GM06990 (cell line): ENCODE measurements around the gene PABPN1L.

Experiments
- DNase-seq: peaks from one replicate; pipeline ENCODE4 v3.0.0-alpha.2; 2011; ENCODE audit not compliant: insufficient read length; ENCODE audit errors: extremely low read depth
- H3K27me3 ChIP-seq: replicated peaks from 2 replicates; pipeline ENCODE4 v1.6.0; 2011; ENCODE audit warnings: low read length; ENCODE audit not compliant: control insufficient read depth, insufficient read depth
- H3K36me3 ChIP-seq: 2 replicates; pipeline ENCODE4 v1.5.1; 2011; ENCODE audit warnings: low read length; ENCODE audit not compliant: control insufficient read depth, insufficient read depth
- H3K4me3 ChIP-seq: replicated peaks from 2 replicates; pipeline ENCODE4 v1.5.1; 2011; ENCODE audit warnings: low read depth, mild to moderate bottlenecking, control low read depth, low read length
- CTCF ChIP-seq: IDR thresholded peaks from 2 replicates; pipeline ENCODE4 v1.5.1; 2011; ENCODE audit warnings: low read length, control low read depth, mild to moderate bottlenecking, inconsistent platforms; ENCODE audit not compliant: insufficient read depth, poor library complexity, severe bottlenecking

Gene PABPN1L

GRCh38 chr16:88817785-88818574 lies 48.5 kb downstream of the PABPN1L start:
- DNase-seq: no peak
- no peak for TF ChIP-seq CTCF
- Histone ChIP-seq H3K36me3 (peaks cover 1% of the 10 kb centered on the region), H3K27me3 (no peaks in the 10 kb centered on the region), H3K4me3 (no peak overlapping the region)

- no peak overlapping the region for H3K4me3 ChIP-seq
- no peak for DNase-seq
- no peaks in the 10 kb centered on the region; the same call in 1 of the 2 replicates for H3K36me3 ChIP-seq
- no peaks in the 10 kb centered on the region for H3K27me3 ChIP-seq
- no peak for TF ChIP-seq CTCF
These were observed 49.5 kb downstream of the PABPN1L start for GRCh38 chr16:88816736-88817535.

GRCh38 chr16:88815901-88816589 lies 50.4 kb downstream of the PABPN1L start:
- DNase-seq: peak; percentile 61
- peak; percentile 90 for TF ChIP-seq CTCF
- Histone ChIP-seq H3K27me3 (no peaks in the 10 kb centered on the region), H3K36me3 (no peaks in the 10 kb centered on the region; the same call in 1 of the 2 replicates), H3K4me3 (no peak overlapping the region)

- no peaks in the 10 kb centered on the region for H3K27me3 ChIP-seq
- TF ChIP-seq CTCF: no peak
- no peaks in the 10 kb centered on the region for H3K36me3 ChIP-seq
- DNase-seq: no peak
- H3K4me3 ChIP-seq: no peak overlapping the region
These were observed 51.2 kb downstream of the PABPN1L start for GRCh38 chr16:88815227-88815626.

- Histone ChIP-seq H3K36me3 (peaks cover 9% of the 10 kb centered on the region), H3K27me3 (no peaks in the 10 kb centered on the region), H3K4me3 (no peak overlapping the region)
- TF ChIP-seq CTCF: no peak
- no peak for DNase-seq
These were observed 52.3 kb downstream of the PABPN1L start for GRCh38 chr16:88814144-88814502.
